ENCODE results near the gene UNC13A. TPM values are rescaled to one million over a fixed set of nuclear protein-coding genes. Genes with fewer than 3 reads are reported as not detected.

The UNC13A gene
- total and polyA plus RNA-seq, 2 of the 8 experiments (the other 6 are each of a cell fraction or from before 2014, with no cell fraction given), result 13.1 to 47.6 TPM

- TF ChIP-seq CHD7 (IDR thresholded peaks at IDR 0.05; ENCODE audit: insufficient replicate concordance, low read length), result no peak
- no peak for TF ChIP-seq MAFK (IDR thresholded peaks at IDR 0.05; ENCODE audit: low read depth, low read length)
- no peak for TF ChIP-seq RFX5 (IDR thresholded peaks at IDR 0.05; ENCODE audit: borderline replicate concordance, low read depth, low read length)
- no peak for TF ChIP-seq RNF2 (IDR thresholded peaks at IDR 0.05; ENCODE audit: borderline replicate concordance, low read depth, low read length, missing control alignments, poor library complexity, severe bottlenecking)
- no peak for TF ChIP-seq GTF2F1 (IDR thresholded peaks at IDR 0.05; ENCODE audit: borderline replicate concordance, low read depth, low read length)
- no peak for TF ChIP-seq TAF7 (optimal IDR thresholded peaks at IDR 0.05; ENCODE audit: borderline replicate concordance, low read depth, low read length)
- no peak for TF ChIP-seq CBX5 (IDR thresholded peaks at IDR 0.05; ENCODE audit: low read depth, low read length)
- no peak for TF ChIP-seq SP1 (IDR thresholded peaks at IDR 0.05; ENCODE audit: low read depth, low read length)
- TF ChIP-seq USF2 (IDR thresholded peaks at IDR 0.05; ENCODE audit: low read length), result no peak
Observed at GRCh38 chr19:17620696-17621095, 67.5 kb downstream of the UNC13A start (continued).
